HEK293 (cell line): ENCODE measurements around the gene KLRC4.
A peak's percentile ranks its signal among the peaks of the same experiment; 100 is the strongest.

Experiments used
- CTCF ChIA-PET: fragments of 350-600 bp; formaldehyde crosslinking; extraction: SDS; loops from one replicate; lab custom pipeline; 2021; ENCODE audit warnings: antibody characterized with exemption; lab: Yijun Ruan, JAX
- POLR2A ChIA-PET: fragments of 300-600 bp; formaldehyde crosslinking; extraction: SDS; loops from one replicate; lab custom pipeline; 2020; ENCODE audit warnings: antibody characterized with exemption, inconsistent platforms; lab: Yijun Ruan, JAX
- H3K27ac ChIP-seq: fragments of 200-500 bp; sonication (Bioruptor generic); 2 replicates; pipeline ENCODE4 v1.5.1; 2014; ENCODE audit warnings: low read depth, low read length, control low read depth, inconsistent platforms; ENCODE audit errors: extremely low read depth
- H3K36me3 ChIP-seq, 2 experiments: fragments of 200-500 bp in 1 of 2; sonication (Bioruptor generic) in 1 of 2; 1 replicate in 1 of 2; 2 replicates in 1 of 2; pipeline ENCODE4 v1.5.1; 2014 to 2017; ENCODE audit warnings: inconsistent platforms in 2 of 2, low read length in 2 of 2; ENCODE audit not compliant: control insufficient read depth in 2 of 2, insufficient read depth in 1 of 2
- H3K4me1 ChIP-seq: fragments of 200-500 bp; sonication (Bioruptor generic); 2 replicates; pipeline ENCODE4 v1.5.1; 2014; ENCODE audit warnings: mild to moderate bottlenecking, low read length, inconsistent platforms; ENCODE audit not compliant: control insufficient read depth, insufficient read depth
- H3K4me3 ChIP-seq: 2 replicates; pipeline ENCODE4 v1.5.1; 2011; ENCODE audit warnings: low read depth, mild to moderate bottlenecking, control low read depth, low read length, moderate library complexity
- H3K9me3 ChIP-seq: fragments of 200-500 bp; sonication (Bioruptor generic); 2 replicates; pipeline ENCODE4 v1.5.1; 2014; ENCODE audit warnings: low read depth, low read length, inconsistent platforms; ENCODE audit not compliant: control insufficient read depth, insufficient read depth
- FEZF1 ChIP-seq: fragments of 450-650 bp; formaldehyde crosslinking; IDR thresholded peaks from 2 replicates; pipeline ENCODE4 v1.5.1; 2016; ENCODE audit warnings: missing biosample characterization, missing genetic modification characterization
- IKZF3 ChIP-seq: fragments of 450-650 bp; IDR thresholded peaks from 2 replicates; pipeline ENCODE4 v1.5.0; 2018; ENCODE audit warnings: missing biosample characterization, mild to moderate bottlenecking, missing genetic modification characterization, moderate library complexity
- INSM2 ChIP-seq: fragments of 450-650 bp; formaldehyde crosslinking; IDR thresholded peaks from 2 replicates; pipeline ENCODE4 v1.5.1; 2016; ENCODE audit warnings: missing biosample characterization, missing genetic modification characterization
- SETDB1 ChIP-seq: IDR thresholded peaks from one replicate; pipeline ENCODE4 v1.6.1; 2017; ENCODE audit warnings: mild to moderate bottlenecking, low read length, moderate library complexity, mixed read lengths; ENCODE audit not compliant: insufficient read length
- SP2 ChIP-seq: fragments of 450-650 bp; formaldehyde crosslinking; IDR thresholded peaks from 2 replicates; pipeline ENCODE4 v1.5.1; 2016; ENCODE audit warnings: missing biosample characterization, missing genetic modification characterization
- SP7 ChIP-seq: fragments of 450-650 bp; formaldehyde crosslinking; IDR thresholded peaks from 2 replicates; pipeline ENCODE4 v1.5.1; 2016; ENCODE audit warnings: missing biosample characterization, missing genetic modification characterization
- TCF7L2 ChIP-seq: IDR thresholded peaks from 2 replicates; pipeline ENCODE4 v1.6.1; 2011; ENCODE audit warnings: low read depth, mild to moderate bottlenecking, inconsistent platforms, low read length, moderate library complexity, borderline replicate concordance
- ZBTB17 ChIP-seq: fragments of 450-650 bp; formaldehyde crosslinking; IDR thresholded peaks from 2 replicates; pipeline ENCODE4 v1.5.1; 2016; ENCODE audit warnings: missing biosample characterization, missing genetic modification characterization
- ZEB2 ChIP-seq: fragments of 450-650 bp; formaldehyde crosslinking; IDR thresholded peaks from 2 replicates; pipeline ENCODE4 v1.5.1; 2016; ENCODE audit warnings: missing biosample characterization, missing genetic modification characterization
- ZNF146 ChIP-seq: fragments of 450-650 bp; formaldehyde crosslinking; IDR thresholded peaks from 2 replicates; pipeline ENCODE4 v1.5.1; 2016; ENCODE audit warnings: missing biosample characterization, missing genetic modification characterization
- ZNF175 ChIP-seq: fragments of 450-650 bp; formaldehyde crosslinking; IDR thresholded peaks from 2 replicates; pipeline ENCODE4 v1.5.1; 2016; ENCODE audit warnings: missing biosample characterization, missing genetic modification characterization
- ZNF211 ChIP-seq: fragments of 450-650 bp; formaldehyde crosslinking; IDR thresholded peaks from 2 replicates; pipeline ENCODE4 v1.5.1; 2016; ENCODE audit warnings: low read depth, missing biosample characterization, missing genetic modification characterization
- ZNF24 ChIP-seq: fragments of 450-650 bp; formaldehyde crosslinking; IDR thresholded peaks from 2 replicates; pipeline ENCODE4 v1.5.1; 2016; ENCODE audit warnings: missing biosample characterization, missing genetic modification characterization
- ZNF248 ChIP-seq: fragments of 450-650 bp; formaldehyde crosslinking; IDR thresholded peaks from 2 replicates; pipeline ENCODE4 v1.5.1; 2017; ENCODE audit warnings: missing biosample characterization, missing genetic modification characterization
- ZNF335 ChIP-seq: fragments of 450-650 bp; formaldehyde crosslinking; conservative IDR thresholded peaks from 2 replicates; pipeline ENCODE4 v1.5.1; 2016; ENCODE audit warnings: missing biosample characterization, missing genetic modification characterization
- ZNF366 ChIP-seq: fragments of 450-650 bp; formaldehyde crosslinking; conservative IDR thresholded peaks from 2 replicates; pipeline ENCODE4 v1.5.1; 2016; ENCODE audit warnings: missing biosample characterization, missing genetic modification characterization
- ZNF398 ChIP-seq: fragments of 450-650 bp; formaldehyde crosslinking; IDR thresholded peaks from 2 replicates; pipeline ENCODE4 v1.5.1; 2017; ENCODE audit warnings: missing biosample characterization, missing genetic modification characterization
- ZNF404 ChIP-seq: fragments of 450-650 bp; formaldehyde crosslinking; IDR thresholded peaks from 2 replicates; pipeline ENCODE4 v1.5.1; 2017; ENCODE audit warnings: missing biosample characterization, missing genetic modification characterization
- ZNF433 ChIP-seq: fragments of 450-650 bp; formaldehyde crosslinking; IDR thresholded peaks from 2 replicates; pipeline ENCODE4 v1.5.1; 2016; ENCODE audit warnings: missing biosample characterization, missing genetic modification characterization, low read depth
- ZNF449 ChIP-seq: fragments of 450-650 bp; formaldehyde crosslinking; IDR thresholded peaks from 2 replicates; pipeline ENCODE4 v1.5.1; 2017; ENCODE audit warnings: missing biosample characterization, mild to moderate bottlenecking, missing genetic modification characterization, moderate library complexity
- ZNF501 ChIP-seq: fragments of 450-650 bp; formaldehyde crosslinking; IDR thresholded peaks from 2 replicates; pipeline ENCODE4 v1.5.1; 2016; ENCODE audit warnings: missing biosample characterization, missing genetic modification characterization
- ZNF560 ChIP-seq: fragments of 450-650 bp; formaldehyde crosslinking; IDR thresholded peaks from 2 replicates; pipeline ENCODE4 v1.5.1; 2017; ENCODE audit warnings: missing biosample characterization, missing genetic modification characterization, borderline replicate concordance
- ZNF629 ChIP-seq: fragments of 450-650 bp; formaldehyde crosslinking; IDR thresholded peaks from 2 replicates; pipeline ENCODE4 v1.5.1; 2017; ENCODE audit warnings: missing biosample characterization, missing genetic modification characterization
- ZNF654 ChIP-seq: fragments of 450-650 bp; formaldehyde crosslinking; IDR thresholded peaks from 2 replicates; pipeline ENCODE4 v1.5.1; 2016; ENCODE audit warnings: low read depth, missing biosample characterization, missing genetic modification characterization
- ZNF837 ChIP-seq: fragments of 450-650 bp; formaldehyde crosslinking; IDR thresholded peaks from 2 replicates; pipeline ENCODE4 v1.5.1; 2016; ENCODE audit warnings: missing biosample characterization, missing genetic modification characterization
- ZNF843 ChIP-seq: fragments of 450-650 bp; formaldehyde crosslinking; IDR thresholded peaks from 2 replicates; pipeline ENCODE4 v1.5.1; 2016; ENCODE audit warnings: missing biosample characterization, missing genetic modification characterization
- ZSCAN16 ChIP-seq: fragments of 450-650 bp; formaldehyde crosslinking; IDR thresholded peaks from 2 replicates; pipeline ENCODE4 v1.5.1; 2016; ENCODE audit warnings: missing biosample characterization, missing genetic modification characterization
- ZSCAN30 ChIP-seq: fragments of 450-650 bp; IDR thresholded peaks from 2 replicates; pipeline ENCODE4 v1.5.1; 2018; ENCODE audit warnings: missing biosample characterization, mild to moderate bottlenecking, missing genetic modification characterization, moderate library complexity
- ZSCAN4 ChIP-seq: fragments of 450-650 bp; formaldehyde crosslinking; IDR thresholded peaks from 2 replicates; pipeline ENCODE4 v1.5.1; 2017; ENCODE audit warnings: missing biosample characterization, missing genetic modification characterization

Gene KLRC4

GRCh38 chr12:10361622-10362021, 47.9 kb downstream of the KLRC4 start (continued):
- TF ChIP-seq ZNF843 (tag by site-specific recombination) (peak; percentile 37; the same call in 1 of the 2 replicates), ZNF837 (tag by site-specific recombination) (no peak), ZSCAN4 (no peak), SETDB1 (no peak), ZBTB17 (tag by site-specific recombination) (peak; percentile 33; the same call in 1 of the 2 replicates), ZNF146 (tag by site-specific recombination) (no peak), ZNF404 (tag by site-specific recombination) (no peak), SP7 (peak; percentile 41), INSM2 (peak; percentile 45; the same call in 1 of the 2 replicates), TCF7L2 (peak; percentile 53; the same call in 1 of the 2 replicates), ZNF449 (no peak; the same call in 1 of the 2 replicates), ZNF248 (tag by site-specific recombination) (no peak), ZNF24 (0 out of 2 replicates have a peak, but pooled peaks have one; percentile 34), ZNF629 (tag by site-specific recombination) (peak; percentile 48; the same call in 1 of the 2 replicates), ZNF560 (tag by site-specific recombination) (no peak), ZNF398 (no peak), ZEB2 (peak; percentile 35; the same call in 1 of the 2 replicates), ZNF335 (peak; percentile 72), IKZF3 (tag by site-specific recombination) (peak; percentile 95), ZNF175 (tag by site-specific recombination) (no peak), ZNF654 (tag by site-specific recombination) (no peak), ZSCAN30 (tag by site-specific recombination) (peak; percentile 81; the same call in 1 of the 2 replicates)

- Histone ChIP-seq H3K27ac (peak overlapping the region; percentile 95), H3K4me3 (no peak overlapping the region), H3K4me1 (peaks cover 14% of the 10 kb centered on the region), H3K36me3 (no peaks in the 10 kb centered on the region), H3K9me3 (no peaks in the 10 kb centered on the region)
- ChIA-PET CTCF (interaction anchor here (1.0 kb wide), 1 partner anchor 200 kb away, joined by 3 read pairs; no protein-coding TSS in a partner anchor), POLR2A (interaction anchor here (0.9 kb wide), 1 partner anchor 32 kb away, joined by 3 read pairs; no protein-coding TSS in a partner anchor)
- TF ChIP-seq ZSCAN16 (tag by site-specific recombination): no peak
- TF ChIP-seq FEZF1: no peak
- TF ChIP-seq SP2 (tag by site-specific recombination): peak; percentile 49
- no peak for TF ChIP-seq ZNF211 (tag by site-specific recombination)
- TF ChIP-seq ZNF366 (tag by site-specific recombination): no peak
- no peak for TF ChIP-seq ZNF433 (tag by site-specific recombination)
- TF ChIP-seq ZNF501 (tag by site-specific recombination): no peak
- no peak for TF ChIP-seq ZNF837 (tag by site-specific recombination)
- TF ChIP-seq ZNF449: no peak
These were observed 48.5 kb downstream of the KLRC4 start for GRCh38 chr12:10361084-10361483.
